ENCODE data around the gene GAS7. TPM values are rescaled to one million over a fixed set of nuclear protein-coding genes. Genes with fewer than 3 reads are reported as not detected.
A peak's percentile ranks its signal among the peaks of the same experiment; 100 is the strongest.

GAS7 gene
- total RNA-seq, 2 donors from 2014 or later, result 69.0 to 70.8 TPM

DNA sequence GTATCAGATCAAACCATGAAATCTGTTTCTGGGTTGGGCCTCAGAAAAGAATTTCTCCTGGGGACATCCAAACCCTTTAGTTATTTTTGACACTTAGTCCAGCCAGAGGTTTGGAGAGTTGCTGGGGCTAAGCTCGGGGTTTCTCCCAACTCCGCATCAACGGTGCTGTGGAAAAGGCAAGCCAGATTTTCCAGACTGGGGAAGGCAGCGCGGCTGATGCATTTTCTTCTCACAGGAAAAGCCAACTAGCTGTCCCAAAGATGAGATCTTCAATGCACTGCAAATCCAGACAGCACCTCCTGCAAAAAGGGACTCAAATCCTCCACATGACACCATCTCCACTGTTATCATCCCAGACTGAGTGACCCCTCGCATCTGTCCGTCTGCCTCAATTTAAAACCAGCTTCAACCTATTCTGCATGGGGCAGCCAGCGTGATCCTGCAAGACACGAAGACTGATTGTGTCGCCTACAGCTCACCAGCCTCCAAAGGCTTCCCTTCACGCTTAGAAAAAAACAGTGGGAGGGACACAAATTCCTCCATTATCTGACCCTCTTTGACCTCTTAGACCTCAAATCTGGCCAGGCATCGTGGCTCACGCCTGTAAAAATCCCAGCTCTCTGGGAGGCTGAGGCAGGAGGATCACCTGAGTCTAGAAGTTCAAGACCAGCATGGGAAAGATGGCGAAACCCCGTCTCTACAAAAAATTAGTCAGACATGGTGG, 62.0 kb downstream of the GAS7 start:
- Histone ChIP-seq H3K27ac (no peak overlapping the region), H3K9me3 (no peaks in the 10 kb centered on the region), H3K4me3 (no peak overlapping the region), H3K27me3 (replicated peaks; ENCODE audit: insufficient read depth) (no peaks in the 10 kb centered on the region), H3K36me3 (no peaks in the 10 kb centered on the region), H3K4me1 (ENCODE audit: control insufficient read depth in 1 of 2, low read depth in 2 of 2) (no peaks in the 10 kb centered on the region)
- DNase-seq (ENCODE audit: low spot score), result no peak
- TF ChIP-seq, protein P1, sequence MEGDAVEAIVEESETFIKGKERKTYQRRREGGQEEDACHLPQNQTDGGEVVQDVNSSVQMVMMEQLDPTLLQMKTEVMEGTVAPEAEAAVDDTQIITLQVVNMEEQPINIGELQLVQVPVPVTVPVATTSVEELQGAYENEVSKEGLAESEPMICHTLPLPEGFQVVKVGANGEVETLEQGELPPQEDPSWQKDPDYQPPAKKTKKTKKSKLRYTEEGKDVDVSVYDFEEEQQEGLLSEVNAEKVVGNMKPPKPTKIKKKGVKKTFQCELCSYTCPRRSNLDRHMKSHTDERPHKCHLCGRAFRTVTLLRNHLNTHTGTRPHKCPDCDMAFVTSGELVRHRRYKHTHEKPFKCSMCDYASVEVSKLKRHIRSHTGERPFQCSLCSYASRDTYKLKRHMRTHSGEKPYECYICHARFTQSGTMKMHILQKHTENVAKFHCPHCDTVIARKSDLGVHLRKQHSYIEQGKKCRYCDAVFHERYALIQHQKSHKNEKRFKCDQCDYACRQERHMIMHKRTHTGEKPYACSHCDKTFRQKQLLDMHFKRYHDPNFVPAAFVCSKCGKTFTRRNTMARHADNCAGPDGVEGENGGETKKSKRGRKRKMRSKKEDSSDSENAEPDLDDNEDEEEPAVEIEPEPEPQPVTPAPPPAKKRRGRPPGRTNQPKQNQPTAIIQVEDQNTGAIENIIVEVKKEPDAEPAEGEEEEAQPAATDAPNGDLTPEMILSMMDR (IDR thresholded peaks at IDR 0.05), result no peak
- ATAC-seq (ENCODE audit: insufficient number of reproducible peaks, low FRiP score, low read depth), result no peak

DNA sequence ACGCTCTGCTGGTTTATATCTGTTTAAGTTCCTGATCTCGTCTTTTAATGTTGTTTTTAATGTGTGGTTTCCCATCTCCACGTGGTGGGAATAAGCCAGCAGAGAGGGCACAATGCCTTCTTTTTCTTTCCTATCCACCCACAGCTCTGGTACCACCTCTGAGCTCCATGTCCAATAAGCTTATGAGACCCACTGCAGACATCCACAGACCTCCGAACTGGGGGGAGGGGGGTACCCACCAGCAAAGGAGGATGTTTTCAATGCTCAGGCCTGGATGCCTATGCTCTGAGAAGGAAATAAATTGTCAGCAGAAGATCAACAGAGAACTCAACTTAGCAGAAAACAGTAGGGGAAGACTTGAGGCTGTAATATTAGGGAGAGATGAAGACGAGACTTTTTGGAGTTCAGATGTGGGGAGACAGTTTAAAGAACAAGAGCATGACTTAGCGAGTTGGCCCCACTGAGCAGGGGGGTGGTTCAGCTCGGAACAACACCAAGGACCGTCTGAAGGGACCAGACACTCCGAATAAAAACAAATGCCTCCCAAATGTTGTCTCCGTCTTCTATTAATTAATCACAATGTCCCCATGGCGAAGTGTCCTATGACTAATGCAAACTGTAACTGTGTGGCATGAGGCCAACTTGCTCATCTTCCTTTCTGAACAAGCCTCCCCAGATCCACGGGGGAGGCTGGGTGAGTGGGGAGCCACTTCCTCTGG, 62.7 kb downstream of the GAS7 start:
- Histone ChIP-seq H3K27me3 (replicated peaks; ENCODE audit: insufficient read depth) (no peaks in the 10 kb centered on the region), H3K9me3 (no peaks in the 10 kb centered on the region), H3K36me3 (no peaks in the 10 kb centered on the region), H3K4me3 (no peak overlapping the region), H3K27ac (peak overlapping the region in 1 of 2 donors; percentile 13), H3K4me1 (ENCODE audit: control insufficient read depth in 1 of 2, low read depth in 2 of 2) (no peaks in the 10 kb centered on the region)
- no peak for ATAC-seq (ENCODE audit: insufficient number of reproducible peaks, low FRiP score, low read depth)
- DNase-seq (ENCODE audit: low spot score), result no peak
- TF ChIP-seq, protein P1 (IDR thresholded peaks at IDR 0.05), result no peak

DNA sequence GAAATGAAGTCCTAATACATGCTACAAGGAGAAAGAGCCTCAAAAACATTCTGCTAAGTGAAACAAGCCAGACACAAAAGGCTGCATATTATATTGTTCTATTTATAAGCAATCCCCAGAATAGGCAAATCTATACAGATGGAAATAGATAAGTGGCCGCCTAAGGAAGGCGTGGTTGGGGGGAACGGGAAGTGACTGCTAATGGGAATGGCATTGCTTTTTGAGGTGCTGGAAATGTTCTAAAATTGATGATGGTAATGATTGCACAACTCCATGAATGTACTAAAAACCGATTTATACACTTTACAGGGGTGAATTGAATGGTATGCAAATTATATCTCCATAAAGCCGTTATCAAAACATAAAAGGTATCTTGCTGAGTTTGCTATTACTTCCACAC, 67.7 kb downstream of the GAS7 start:
- H3K9me3 ChIP-seq, result no peaks in the 10 kb centered on the region
- TF ChIP-seq, protein P1 (IDR thresholded peaks at IDR 0.05), result no peak
- no peaks in the 10 kb centered on the region for H3K27me3 ChIP-seq (replicated peaks; ENCODE audit: insufficient read depth)
- no peak overlapping the region for H3K4me3 ChIP-seq
- peaks cover 0 to 17% of the 10 kb centered on the region in 2 donors for H3K4me1 ChIP-seq (ENCODE audit: control insufficient read depth in 1 of 2, low read depth in 2 of 2)
- ATAC-seq (ENCODE audit: insufficient number of reproducible peaks, low FRiP score, low read depth), result no peak
- DNase-seq (ENCODE audit: low spot score), result no peak
- no peak overlapping the region for H3K27ac ChIP-seq
- no peaks in the 10 kb centered on the region for H3K36me3 ChIP-seq

DNA sequence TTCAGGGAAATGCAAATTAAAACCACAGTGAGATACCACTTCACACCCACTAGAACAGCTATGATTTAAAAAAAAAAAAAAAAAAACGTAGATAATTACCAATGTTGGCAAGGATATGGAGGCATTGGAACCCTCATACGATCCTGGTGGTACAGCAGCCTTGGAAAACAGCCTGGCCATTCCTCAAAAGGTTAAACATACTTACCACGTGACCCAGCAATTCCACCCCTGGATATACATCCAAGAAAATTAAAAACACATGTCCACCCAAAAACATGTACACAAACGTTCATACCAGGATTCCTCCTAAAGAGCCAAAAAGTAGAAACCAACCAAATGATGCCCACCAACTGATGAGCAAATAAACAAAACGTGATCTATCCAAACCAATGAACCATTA, 68.1 kb downstream of the GAS7 start:
- H3K4me1 ChIP-seq (ENCODE audit: control insufficient read depth in 1 of 2, low read depth in 2 of 2), result peaks cover 0 to 17% of the 10 kb centered on the region in 2 donors
- no peaks in the 10 kb centered on the region for H3K36me3 ChIP-seq
- no peaks in the 10 kb centered on the region for H3K27me3 ChIP-seq (replicated peaks; ENCODE audit: insufficient read depth)
- no peak overlapping the region for H3K27ac ChIP-seq
- DNase-seq (ENCODE audit: low spot score) (no peak), ATAC-seq (ENCODE audit: insufficient number of reproducible peaks, low FRiP score, low read depth) (no peak)
- TF ChIP-seq, protein P1 (IDR thresholded peaks at IDR 0.05), result no peak
- no peak overlapping the region for H3K4me3 ChIP-seq
- no peaks in the 10 kb centered on the region for H3K9me3 ChIP-seq

DNA sequence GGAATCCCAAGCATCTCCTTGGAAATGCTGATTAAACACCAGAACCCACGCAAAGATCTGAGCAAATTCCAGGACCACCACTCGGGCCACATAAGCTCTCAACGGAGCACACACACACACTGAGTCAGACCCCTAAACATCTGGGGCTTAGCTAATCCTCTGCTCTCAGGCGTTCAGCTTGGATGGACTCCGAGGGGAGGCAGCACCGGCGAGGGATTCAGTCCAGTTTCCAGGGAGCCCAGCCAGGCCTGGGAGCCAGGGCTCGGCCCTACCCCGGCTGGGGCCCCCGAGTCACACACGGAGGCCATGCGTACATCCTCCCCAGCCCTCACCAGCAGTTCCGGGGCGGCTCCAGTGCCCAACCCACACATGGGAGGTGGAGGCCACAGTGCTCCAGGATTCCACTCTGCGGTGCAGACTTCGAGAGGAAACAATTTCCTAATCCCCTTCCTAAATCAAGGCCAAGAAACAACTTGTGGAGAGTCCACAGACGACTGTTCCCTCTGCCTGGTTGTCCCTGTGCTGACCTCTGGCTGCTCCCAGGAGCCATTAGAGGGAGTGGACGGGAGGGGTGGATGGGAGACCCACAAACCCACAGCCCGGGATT, 70.5 kb downstream of the GAS7 start:
- TF ChIP-seq, protein P1 (IDR thresholded peaks at IDR 0.05), result no peak
- Histone ChIP-seq H3K27me3 (replicated peaks; ENCODE audit: insufficient read depth) (no peaks in the 10 kb centered on the region), H3K9me3 (no peaks in the 10 kb centered on the region), H3K4me1 (ENCODE audit: control insufficient read depth in 1 of 2, low read depth in 2 of 2) (peaks cover 0 to 34% of the 10 kb centered on the region in 2 donors), H3K36me3 (no peaks in the 10 kb centered on the region), H3K4me3 (no peak overlapping the region), H3K27ac (peak overlapping the region; percentile 12 to 56)
- ATAC-seq (ENCODE audit: insufficient number of reproducible peaks, low FRiP score, low read depth), result no peak
- peak; percentile 28 for DNase-seq (ENCODE audit: low spot score)

Measured in thoracic aorta (tissue), 2 donors.